Limb (tissue), 2 donors: Measurements from ENCODE around the gene SYNE2.
"Not testable (repeated sequence)": the region's sequence is repeated elsewhere in the genome, so short reads cannot be mapped to it uniquely, and the experiment has no call there.

ENCODE experiments used
- DNase-seq, 2 donors: peaks; one replicate each; pipeline ENCODE4 v3.0.0-alpha.2; 2016; ENCODE audit errors: extremely low spot score in 2 of 2

SYNE2 gene

GRCh38 chr14:64074961-64075612 lies 222.3 kb downstream of the SYNE2 start:
- no peak for DNase-seq

- no peak for DNase-seq
Measured at GRCh38 chr14:64075613-64076005, 222.8 kb downstream of the SYNE2 start.

GRCh38 chr14:64080452-64080851 lies 227.6 kb downstream of the SYNE2 start:
- no peak for DNase-seq

GRCh38 chr14:64081174-64081746 lies 228.5 kb downstream of the SYNE2 start:
- DNase-seq: no peak

DNA sequence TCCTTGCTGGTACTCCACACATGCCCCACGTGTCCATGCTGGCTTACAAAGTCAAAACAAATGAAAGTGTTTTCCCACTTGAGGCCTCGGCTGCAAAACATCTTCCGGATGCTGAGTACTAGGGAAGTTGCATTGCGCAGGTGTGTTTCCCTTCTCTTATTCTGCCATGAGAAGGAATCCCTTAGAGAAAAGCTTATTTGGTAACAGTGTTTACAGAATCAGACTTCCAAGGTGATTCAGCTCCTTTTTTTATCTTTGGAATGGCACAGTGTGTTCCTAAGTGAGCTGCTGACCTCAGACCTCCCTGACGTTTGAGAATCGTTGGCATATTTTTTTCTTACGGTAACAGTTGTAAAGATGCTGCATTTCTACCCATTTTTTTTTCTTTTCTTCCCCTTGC lies 230.0 kb downstream of the SYNE2 start:
- DNase-seq: no peak

GRCh38 chr14:64088647-64088964 lies 235.8 kb downstream of the SYNE2 start:
- no peak for DNase-seq

DNA sequence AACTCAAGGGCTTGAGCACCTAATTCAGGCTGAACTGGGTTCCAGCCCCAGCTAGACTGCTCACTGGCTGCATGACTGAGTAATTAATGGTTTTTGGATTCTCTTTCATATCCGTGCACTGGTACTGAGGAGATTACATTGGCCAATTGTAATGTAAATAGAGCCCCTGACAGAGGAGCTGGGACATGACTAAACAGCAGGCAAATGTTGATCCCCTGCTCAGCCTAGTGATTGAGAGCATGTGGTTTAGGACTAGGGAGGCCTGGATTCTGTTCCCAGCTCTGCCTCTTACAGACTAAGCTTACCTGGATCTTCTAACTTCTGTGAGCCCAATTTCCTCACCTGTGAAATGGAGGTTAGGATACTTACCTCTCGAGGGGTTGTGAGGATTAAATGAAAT lies 237.1 kb downstream of the SYNE2 start:
- no peak for DNase-seq

DNA sequence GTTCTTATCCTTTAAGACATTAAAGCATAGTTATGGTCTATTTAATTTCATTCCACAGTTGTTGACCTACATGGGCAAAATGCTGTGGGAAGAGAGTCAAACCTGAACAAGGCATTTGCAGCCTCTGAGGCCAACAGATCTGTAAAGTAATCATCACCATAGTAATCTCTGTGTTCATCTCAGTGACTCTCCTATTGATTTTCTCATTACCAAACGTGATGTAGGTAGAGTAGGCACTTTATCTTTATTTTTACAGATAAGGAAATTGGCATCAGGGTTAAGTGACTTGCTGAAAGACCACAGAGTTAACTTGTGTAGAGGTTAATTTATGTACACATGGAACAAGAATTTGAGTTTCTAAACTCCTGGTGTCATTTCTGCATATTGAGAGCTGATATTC lies 238.4 kb downstream of the SYNE2 start:
- no peak for DNase-seq

GRCh38 chr14:64092338-64092737 lies 239.5 kb downstream of the SYNE2 start:
- no peak for DNase-seq

- DNase-seq: no peak
Measured at GRCh38 chr14:64092940-64093339, 240.1 kb downstream of the SYNE2 start.

GRCh38 chr14:64095620-64096019 lies 242.8 kb downstream of the SYNE2 start:
- DNase-seq: no peak

DNA sequence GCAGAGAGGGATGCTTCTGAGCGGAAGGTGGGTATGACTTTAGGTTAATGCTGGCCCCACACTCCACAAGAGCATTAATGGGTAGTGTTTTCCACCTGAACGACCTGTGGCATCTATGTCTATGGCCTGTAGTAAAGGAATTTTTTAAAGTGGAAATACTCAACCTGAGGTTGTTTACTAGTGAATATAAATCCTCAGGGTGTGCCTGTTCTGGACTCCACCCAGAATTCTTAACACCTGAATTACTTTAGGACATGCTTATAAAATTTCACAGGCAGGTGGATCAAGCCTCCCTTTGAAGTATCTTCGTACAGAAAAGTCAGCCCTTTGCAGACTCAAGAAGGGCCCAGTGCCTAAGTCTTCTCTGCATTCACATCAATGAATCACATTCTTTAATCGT lies 245.3 kb downstream of the SYNE2 start:
- DNase-seq: no peak

DNA sequence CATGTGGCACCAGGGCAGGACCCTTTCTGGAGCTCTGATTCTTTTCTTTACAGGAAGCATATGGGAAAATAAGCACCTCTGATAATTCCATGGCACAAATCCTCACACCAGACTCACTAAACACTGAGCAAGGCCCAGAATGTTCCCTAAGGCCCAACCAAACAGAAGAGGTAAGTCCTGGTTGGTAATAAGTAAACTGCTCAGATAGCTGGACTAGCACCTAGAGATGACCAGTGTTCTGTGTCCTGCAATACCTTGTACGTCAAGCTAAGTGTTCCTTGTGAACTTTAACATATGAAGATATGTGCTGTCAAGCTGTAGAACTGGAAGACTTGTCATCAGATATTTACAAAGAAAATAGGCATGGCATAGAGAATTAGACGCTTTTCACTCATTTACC lies 254.6 kb downstream of the SYNE2 start:
- no peak for DNase-seq

DNA sequence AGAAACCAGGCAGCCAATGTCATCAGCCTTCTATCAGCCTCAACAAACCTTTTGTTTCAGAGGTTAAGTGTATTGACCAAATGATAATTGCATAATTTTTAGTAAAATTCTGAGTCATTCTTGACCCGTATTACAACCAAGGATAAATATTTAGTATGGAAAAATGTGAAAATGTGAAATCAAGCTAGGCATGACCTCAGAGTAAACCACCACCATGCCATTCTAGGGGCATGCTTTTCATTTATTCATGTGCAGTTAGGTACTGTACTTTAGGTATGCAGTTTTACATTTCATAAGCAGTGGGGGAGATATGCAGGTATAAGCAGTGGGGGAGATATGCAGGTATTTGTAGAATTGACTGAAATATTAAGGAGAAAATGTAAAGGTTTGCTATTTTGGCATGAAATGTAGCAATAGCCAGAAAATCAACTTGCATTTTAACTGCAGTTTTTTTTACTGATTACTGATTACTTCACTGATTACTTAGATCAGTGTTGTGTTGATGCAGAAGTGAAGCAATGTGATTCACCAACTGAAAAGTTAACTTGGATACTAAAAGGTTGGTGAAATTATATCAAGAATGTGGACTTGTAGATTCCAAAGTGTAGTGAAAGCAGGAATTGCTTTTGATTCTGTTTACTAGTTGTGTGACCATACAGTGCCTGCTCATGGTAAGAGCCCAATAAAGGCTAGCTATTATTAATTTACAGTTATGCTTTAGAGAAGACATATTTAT lies 257.2 kb downstream of the SYNE2 start:
- no peak for DNase-seq

DNA sequence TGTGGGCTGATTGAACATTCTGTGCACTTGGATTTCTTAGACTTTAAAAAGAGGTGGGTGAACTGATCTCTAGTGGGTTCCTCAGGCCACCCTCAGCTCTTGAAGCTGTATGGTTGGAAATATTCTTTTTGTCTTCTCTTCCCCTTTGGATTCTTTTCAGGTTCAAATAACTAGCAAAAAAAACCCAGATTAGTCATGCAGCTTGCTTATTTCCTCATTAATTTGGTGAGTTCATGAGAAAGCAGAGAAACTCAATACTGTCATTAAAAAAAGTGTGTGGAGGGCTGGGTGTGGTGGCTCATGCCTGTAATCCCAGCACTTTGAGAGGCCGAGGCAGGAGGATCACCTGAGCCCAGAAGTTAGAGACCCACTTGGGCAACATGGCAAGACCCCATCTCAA lies 258.0 kb downstream of the SYNE2 start:
- DNase-seq: no peak

- DNase-seq: peak in 1 of 2 donors; percentile 27
Measured at GRCh38 chr14:64112867-64113678, 260.3 kb downstream of the SYNE2 start.

DNA sequence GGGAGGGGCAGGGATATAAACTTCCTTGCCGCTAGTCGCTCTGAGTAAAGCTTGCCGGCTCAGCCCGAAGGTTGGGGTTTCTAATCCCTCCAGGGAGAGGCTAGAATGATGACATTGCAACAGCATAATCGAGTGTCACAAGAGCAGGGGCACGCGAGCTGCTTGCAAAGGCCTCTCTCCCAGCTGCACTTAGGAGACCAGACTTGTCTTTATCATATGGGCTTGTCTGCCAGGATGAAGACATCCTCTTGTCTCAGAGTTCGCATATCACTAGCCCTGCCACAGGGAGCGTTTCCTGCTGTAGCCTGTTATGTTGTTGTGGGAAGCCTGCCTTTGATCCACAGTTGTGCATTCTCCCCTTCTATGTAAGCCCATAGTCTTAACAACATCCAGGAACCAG lies 261.4 kb downstream of the SYNE2 start:
- no peak for DNase-seq

GRCh38 chr14:64114796-64115195 lies 262.0 kb downstream of the SYNE2 start:
- DNase-seq: no peak

- DNase-seq: no peak
Measured at GRCh38 chr14:64115401-64115800, 262.6 kb downstream of the SYNE2 start.

- peak in 1 of 2 donors; percentile 61 for DNase-seq
Measured at GRCh38 chr14:64117671-64118402, 265.0 kb downstream of the SYNE2 start.

GRCh38 chr14:64118403-64118742 lies 265.6 kb downstream of the SYNE2 start:
- not testable (repeated sequence) for DNase-seq

- no peak for DNase-seq
Measured at GRCh38 chr14:64118892-64119291, 266.1 kb downstream of the SYNE2 start.
